ENCODE data around the gene TNFRSF4.
A peak's percentile ranks its signal among the peaks of the same experiment; 100 is the strongest.
"Not testable (repeated sequence)": the region's sequence is repeated elsewhere in the genome, so short reads cannot be mapped to it uniquely, and the experiment has no call there.

The TNFRSF4 gene

GRCh38 chr1:1199961-1200875 is 13.7 kb downstream of the TNFRSF4 start:
- no peak for DNase-seq

GRCh38 chr1:1199141-1199960 is 14.6 kb downstream of the TNFRSF4 start:
- no peak for DNase-seq

- no peak for DNase-seq
Observed at GRCh38 chr1:1198423-1199140, 15.4 kb downstream of the TNFRSF4 start.

GRCh38 chr1:1197551-1198422 is 16.2 kb downstream of the TNFRSF4 start:
- no peak for DNase-seq

GRCh38 chr1:1197188-1197500 is 16.8 kb downstream of the TNFRSF4 start:
- no peak for DNase-seq

GRCh38 chr1:1196431-1197187 is 17.3 kb downstream of the TNFRSF4 start:
- DNase-seq, result no peak

GRCh38 chr1:1195726-1196125 is 18.2 kb downstream of the TNFRSF4 start:
- not testable (repeated sequence) for DNase-seq

GRCh38 chr1:1194723-1195122 is 19.2 kb downstream of the TNFRSF4 start:
- no peak for DNase-seq

- no peak for DNase-seq
Observed at GRCh38 chr1:1191734-1192133, 22.2 kb downstream of the TNFRSF4 start.

GRCh38 chr1:1189111-1189510 is 24.8 kb downstream of the TNFRSF4 start:
- no peak for DNase-seq

GRCh38 chr1:1187938-1188337 is 26.0 kb downstream of the TNFRSF4 start:
- no peak for DNase-seq

- DNase-seq, result peak; percentile 27
Observed at GRCh38 chr1:1185101-1185765, 28.7 kb downstream of the TNFRSF4 start.

GRCh38 chr1:1183833-1184775 is 29.8 kb downstream of the TNFRSF4 start:
- no peak for DNase-seq

GRCh38 chr1:1183221-1183747 is 30.7 kb downstream of the TNFRSF4 start:
- DNase-seq, result no peak

- no peak for DNase-seq
Observed at GRCh38 chr1:1182491-1183220, 31.3 kb downstream of the TNFRSF4 start.

- DNase-seq, result no peak
Observed at GRCh38 chr1:1181938-1182410, 32.0 kb downstream of the TNFRSF4 start.

- DNase-seq, result no peak
Observed at GRCh38 chr1:1181129-1181937, 32.6 kb downstream of the TNFRSF4 start.
